GM12801 (cell line): ENCODE data around the gene TEDC2.

Experiments
- CTCF ChIP-seq: IDR thresholded peaks from one replicate; pipeline ENCODE4 v1.5.1; 2011; ENCODE audit warnings: control low read depth; ENCODE audit not compliant: insufficient read length; ENCODE audit errors: extremely low read depth

The TEDC2 gene

DNA sequence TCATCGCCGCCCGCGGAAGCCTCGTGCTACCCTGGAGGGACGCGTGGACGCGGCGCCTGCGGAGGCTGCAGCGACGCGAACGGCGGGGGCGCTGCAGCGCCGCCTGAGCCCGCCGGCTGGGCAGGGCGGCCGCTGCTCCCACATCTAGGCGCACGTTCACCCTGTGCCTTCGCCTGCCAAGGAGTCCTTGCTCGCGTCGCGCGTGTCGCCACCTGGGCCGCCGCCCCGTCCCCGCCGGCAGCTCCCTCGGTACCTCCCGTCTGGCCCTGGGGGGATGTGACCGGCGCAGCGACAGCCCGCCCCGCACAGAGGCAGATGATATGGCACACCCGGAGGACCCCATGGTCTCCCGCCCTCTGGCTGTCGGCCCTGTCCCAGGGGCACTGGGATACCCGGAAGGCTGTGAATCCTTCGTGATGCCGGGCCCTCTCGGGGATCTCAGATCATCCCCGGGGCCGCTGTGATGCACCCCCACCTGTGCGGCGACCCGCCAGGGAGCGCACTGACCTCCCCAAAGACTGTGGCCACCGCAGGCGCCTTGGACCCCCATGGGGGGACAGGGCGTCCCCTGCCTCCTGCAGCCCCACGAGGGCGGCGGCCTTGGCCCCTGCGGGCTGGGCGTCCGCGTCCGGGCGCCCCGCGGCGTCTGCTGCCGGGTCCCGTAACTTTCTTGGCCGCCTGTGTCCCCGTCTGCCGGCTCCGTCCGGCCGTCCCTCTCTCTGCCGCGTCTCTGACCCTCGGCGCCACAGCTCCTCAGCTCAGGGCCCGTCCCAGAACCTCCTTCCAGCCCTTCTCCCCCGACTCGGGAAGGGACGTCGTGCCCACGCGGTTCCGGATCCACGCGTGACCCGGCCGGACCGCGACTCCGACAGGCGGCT, 14.3 kb downstream of the TEDC2 start:
- no peak for TF ChIP-seq CTCF

- TF ChIP-seq CTCF: no peak
Observed at GRCh38 chr16:2474877-2475412, 15.0 kb downstream of the TEDC2 start, which contains the start of gene TBC1D24. Gene TBC1D24 (plus strand): TSS chr16:2475127. CDS start chr16:2496149, 21,022 bp downstream.

DNA sequence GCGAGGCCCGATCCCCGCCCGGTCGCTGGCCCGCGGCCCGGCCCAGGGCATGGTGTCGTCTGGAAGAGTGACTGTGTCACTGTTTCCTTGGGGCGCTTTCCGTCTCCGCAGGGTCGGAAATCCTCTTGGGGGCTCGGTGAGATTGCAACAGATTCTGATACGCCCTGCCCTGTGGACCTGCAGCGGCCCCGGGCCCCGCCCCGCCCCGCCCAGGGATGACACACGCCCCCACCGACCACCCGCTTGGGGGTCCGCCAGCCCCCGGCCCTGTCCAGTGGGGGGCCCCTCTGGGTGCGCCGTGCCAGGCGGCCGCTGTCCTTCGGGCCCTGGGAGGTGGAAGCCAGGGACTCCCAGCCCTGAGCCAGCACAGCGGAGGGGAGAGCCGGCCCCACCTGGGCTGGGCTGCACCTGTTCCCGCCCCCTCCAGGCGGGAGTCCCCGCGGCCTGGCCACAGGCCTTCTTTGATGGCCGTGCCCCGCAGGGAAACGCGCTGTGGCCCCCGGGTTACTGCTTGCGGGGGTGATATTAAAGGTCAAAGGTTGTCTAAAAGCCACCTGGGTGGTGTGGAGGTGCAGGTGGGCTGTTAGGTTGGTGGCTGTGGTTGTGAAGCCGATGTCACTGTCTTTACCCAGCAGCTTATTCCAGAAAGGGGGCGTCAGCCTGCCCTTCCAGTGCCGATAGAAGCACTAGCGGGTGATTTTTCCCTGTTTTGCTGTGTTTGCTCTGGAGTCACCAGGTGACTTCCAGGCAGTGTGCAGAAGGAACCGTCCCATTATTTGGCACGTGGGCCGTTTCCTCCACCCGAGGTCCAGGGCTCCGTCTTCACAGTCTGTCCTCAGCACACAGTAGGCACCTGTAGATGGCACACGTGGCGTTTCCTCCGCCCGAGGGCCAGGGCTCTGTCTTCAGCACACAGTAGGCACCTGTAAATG, 15.8 kb downstream of the TEDC2 start:
- no peak for TF ChIP-seq CTCF

GRCh38 chr16:2476345-2476720, 16.4 kb downstream of the TEDC2 start:
- no peak for TF ChIP-seq CTCF

DNA sequence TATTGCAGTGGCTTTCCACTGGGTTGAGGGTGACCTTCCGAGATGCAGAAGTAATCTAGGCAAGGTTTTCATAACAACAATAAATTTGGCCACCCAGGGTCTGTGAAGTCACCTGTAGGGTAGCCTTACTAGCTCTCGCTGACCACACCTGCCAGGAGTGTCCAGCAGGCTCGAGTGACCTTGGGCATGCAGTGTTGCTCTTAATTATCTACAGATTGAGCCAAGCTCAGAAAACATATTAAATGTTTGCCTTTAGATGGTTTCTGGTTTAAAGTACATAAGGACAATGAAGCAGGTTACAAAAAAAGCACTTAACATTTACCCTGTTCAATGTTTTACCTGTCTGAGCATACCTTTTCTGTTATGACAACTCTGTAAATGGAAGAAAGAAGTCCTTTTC, 16.8 kb downstream of the TEDC2 start:
- TF ChIP-seq CTCF: no peak

DNA sequence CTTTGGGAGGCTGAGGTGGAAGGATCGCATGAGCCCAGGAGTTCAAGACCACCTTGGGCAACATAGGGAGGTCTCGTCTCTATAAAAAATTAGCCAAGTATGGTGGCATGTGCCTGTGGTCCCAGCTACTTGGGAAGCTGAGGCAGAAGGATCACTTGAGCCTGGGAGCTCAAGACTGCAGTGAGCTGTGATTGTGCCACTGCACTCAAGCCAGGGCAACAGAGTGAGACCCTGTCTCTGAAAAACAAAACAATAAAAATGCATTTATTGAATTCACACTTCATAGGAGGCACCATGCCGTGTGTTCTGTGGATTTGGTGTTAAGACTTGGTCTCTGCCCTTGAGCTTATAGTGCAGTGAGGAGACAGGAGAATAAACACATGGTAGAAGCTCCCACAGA, 17.4 kb downstream of the TEDC2 start:
- no peak for TF ChIP-seq CTCF

DNA sequence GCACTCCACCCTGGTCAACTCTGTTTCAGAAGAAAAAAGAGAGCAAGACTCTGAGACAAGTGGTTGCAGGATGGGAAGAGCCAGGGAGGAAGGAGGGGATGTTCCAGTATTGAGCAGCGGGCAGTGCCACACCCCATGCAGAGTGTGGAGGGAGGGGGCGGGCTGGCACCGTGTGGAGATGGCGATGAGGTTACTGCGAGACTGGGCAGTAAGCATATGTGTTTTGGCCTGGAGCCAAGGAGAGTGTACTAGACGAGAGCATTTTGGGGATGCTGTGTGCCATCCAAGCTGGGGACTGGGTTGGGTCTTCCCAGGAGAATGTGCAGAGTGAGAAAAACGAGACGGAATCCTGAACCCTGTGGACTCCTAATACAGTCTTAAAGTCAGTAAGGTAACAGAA, 18.4 kb downstream of the TEDC2 start:
- no peak for TF ChIP-seq CTCF
